ENCODE data around the gene PRKAA1. TPM values are rescaled to one million over a fixed set of nuclear protein-coding genes. Genes with fewer than 3 reads are reported as not detected.

PRKAA1 gene
- total and polyA plus RNA-seq, 10 donors = 16.0 to 128 (median 85.2) TPM

GRCh38 chr5:40780199-40780598 is 18.0 kb downstream of the PRKAA1 start:
- intact Hi-C loops (cut with DNase I; ENCODE audit: low total_unique reads) = no loop called here
- Histone ChIP-seq H3K4me1 (peaks cover 0 to 83% (median 45%) of the 10 kb centered on the region in 6 donors), H3K4me3 (no peak overlapping the region), H3K36me3 (peaks cover 0 to 29% (median 17%) of the 10 kb centered on the region in 6 donors), H3K27ac (peak overlapping the region in 1 of 8 donors; percentile 6), H3K9me3 (no peaks in the 10 kb centered on the region), H3K27me3 (replicated peaks in 1 of 7) (no peaks in the 10 kb centered on the region)
- TF ChIP-seq POLR2A (IDR thresholded peaks at IDR 0.05) (no peak), POLR2AphosphoS5 (IDR thresholded peaks at IDR 0.05) (no peak), CTCF (IDR thresholded peaks at IDR 0.05 in 8 of 11, conservative IDR thresholded peaks at IDR 0.05 in 3 of 11) (no peak)
- WGBS, 5 donors = 81 to 93% (median 88%) methylated on average over 5 of the region's 5 CpGs
- no peak for DNase-seq

DNA sequence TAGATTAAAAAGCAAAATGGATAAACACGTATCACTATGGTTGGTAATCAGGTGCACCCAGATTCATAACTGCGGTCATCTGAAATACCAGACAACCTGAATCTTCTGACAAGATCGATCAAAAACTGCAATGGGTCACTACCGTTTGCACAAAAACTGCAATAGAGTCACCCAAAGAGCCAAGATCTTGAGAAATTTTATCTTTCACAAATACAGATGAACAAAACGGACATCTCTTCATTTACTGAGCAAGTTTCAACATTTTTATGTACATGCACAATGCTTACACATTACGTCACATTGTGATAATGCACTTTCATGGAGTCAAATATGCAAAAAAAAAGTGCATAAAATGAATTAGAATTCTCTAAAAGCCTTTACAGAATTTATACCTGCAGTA is 18.6 kb downstream of the PRKAA1 start:
- no peak for DNase-seq
- intact Hi-C loops (cut with DNase I; ENCODE audit: low total_unique reads) = no loop called here
- peaks cover 0 to 35% (median 22%) of the 10 kb centered on the region in 6 donors for H3K36me3 ChIP-seq
- H3K27ac ChIP-seq = no peak overlapping the region
- H3K9me3 ChIP-seq = no peaks in the 10 kb centered on the region
- no peaks in the 10 kb centered on the region for H3K27me3 ChIP-seq (replicated peaks in 1 of 7)
- peaks cover 0 to 77% (median 42%) of the 10 kb centered on the region in 6 donors for H3K4me1 ChIP-seq
- 62 to 93% (median 80%) methylated on average over 6 of the region's 6 CpGs for WGBS, 5 donors
- TF ChIP-seq CTCF (IDR thresholded peaks at IDR 0.05 in 8 of 11, conservative IDR thresholded peaks at IDR 0.05 in 3 of 11) = no peak
- TF ChIP-seq POLR2A (IDR thresholded peaks at IDR 0.05) = no peak
- no peak for TF ChIP-seq POLR2AphosphoS5 (IDR thresholded peaks at IDR 0.05)
- H3K4me3 ChIP-seq = no peak overlapping the region

DNA sequence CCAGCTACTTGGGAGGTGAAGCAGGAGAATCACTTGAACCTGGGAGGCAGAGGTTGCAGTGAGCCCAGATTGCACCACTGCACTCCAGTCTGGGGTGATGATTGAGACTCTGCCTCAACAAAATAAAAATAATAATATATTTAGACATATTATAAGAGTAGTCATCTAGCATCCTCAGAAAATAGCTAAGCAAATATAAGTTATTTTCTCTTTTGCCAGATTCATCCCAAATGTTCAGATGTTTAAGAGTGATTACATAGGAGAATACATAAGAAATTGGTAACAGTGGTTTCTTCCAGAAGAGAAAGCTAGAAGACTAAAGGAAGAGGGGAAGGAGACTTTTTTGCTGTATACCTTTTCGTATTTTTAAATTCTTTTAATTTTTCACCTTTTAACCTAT is 20.0 kb downstream of the PRKAA1 start:
- TF ChIP-seq POLR2A (IDR thresholded peaks at IDR 0.05) (no peak), POLR2AphosphoS5 (IDR thresholded peaks at IDR 0.05) (no peak), CTCF (IDR thresholded peaks at IDR 0.05 in 8 of 11, conservative IDR thresholded peaks at IDR 0.05 in 3 of 11) (no peak)
- 97 to 100% (median 98%) methylated on average over 1 of the region's 1 CpG for WGBS, 5 donors
- no peaks in the 10 kb centered on the region for H3K27me3 ChIP-seq (replicated peaks in 1 of 7)
- H3K36me3 ChIP-seq = peaks cover 0 to 49% (median 30%) of the 10 kb centered on the region in 6 donors
- H3K4me1 ChIP-seq = peaks cover 0 to 63% (median 34%) of the 10 kb centered on the region in 6 donors
- no peak overlapping the region for H3K27ac ChIP-seq
- no peak for DNase-seq
- no peak overlapping the region for H3K4me3 ChIP-seq
- intact Hi-C loops (cut with DNase I; ENCODE audit: low total_unique reads) = no loop called here
- H3K9me3 ChIP-seq = no peaks in the 10 kb centered on the region

DNA sequence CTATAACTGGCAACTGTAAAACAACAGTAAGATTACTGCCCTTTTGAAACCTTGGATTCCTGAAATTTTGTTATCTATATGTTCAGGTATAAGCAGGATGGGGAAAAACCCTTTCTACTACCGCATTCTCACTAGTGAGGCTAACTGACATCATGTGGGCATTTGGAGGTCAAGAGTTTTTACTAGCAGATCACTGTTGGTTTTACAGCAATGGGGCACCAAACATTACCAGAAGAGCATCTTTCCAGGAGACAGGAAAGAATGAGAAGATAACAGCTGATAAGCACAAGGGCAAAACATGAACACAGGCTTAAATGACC is 21.6 kb downstream of the PRKAA1 start:
- H3K27ac ChIP-seq = peak overlapping the region in 5 of 8 donors; percentile 6 to 46 (median 37)
- H3K4me3 ChIP-seq = no peak overlapping the region
- intact Hi-C loops (cut with DNase I; ENCODE audit: low total_unique reads) = no loop called here
- H3K4me1 ChIP-seq = peaks cover 0 to 48% (median 22%) of the 10 kb centered on the region in 6 donors
- no peaks in the 10 kb centered on the region for H3K9me3 ChIP-seq
- TF ChIP-seq CTCF (IDR thresholded peaks at IDR 0.05 in 8 of 11, conservative IDR thresholded peaks at IDR 0.05 in 3 of 11) = no peak
- TF ChIP-seq POLR2AphosphoS5 (IDR thresholded peaks at IDR 0.05) = no peak
- TF ChIP-seq POLR2A (IDR thresholded peaks at IDR 0.05) = no peak
- 54 to 72% (median 64%) methylated on average over 1 of the region's 1 CpG for WGBS, 5 donors
- DNase-seq = no peak
- peaks cover 0 to 64% (median 34%) of the 10 kb centered on the region in 6 donors for H3K36me3 ChIP-seq
- H3K27me3 ChIP-seq (replicated peaks in 1 of 7) = no peaks in the 10 kb centered on the region
